Activated CD4-positive, alpha-beta T cell treated with anti-CD3 and anti-CD28 coated beads, Interleukin-2, Interleukin-4, amounts not matched to agents 100 ng/mL and 50 ng/mL, durations not matched to agents 16 hours and 8 hours (primary cell): ENCODE data around the gene MTRR.
A peak's percentile ranks its signal among the peaks of the same experiment; 100 is the strongest.

Experiments
- DNase-seq: peaks from one replicate; pipeline ENCODE4 v3.0.0-alpha.2; 2020; ENCODE audit warnings: low spot score

MTRR gene

GRCh38 chr5:7868773-7869473 is at the start of gene MTRR, which contains the start of gene FASTKD3:
Gene MTRR (plus strand): TSS chr5:7869148. CDS start chr5:7870795, 1,647 bp downstream.
Gene FASTKD3 (minus strand): TSS chr5:7869031. CDS start chr5:7868083, 948 bp downstream.
- peak; percentile 94 for DNase-seq

- DNase-seq = no peak
Observed at GRCh38 chr5:7822449-7822848, 46.5 kb upstream of the MTRR start.

- no peak for DNase-seq
Observed at GRCh38 chr5:7823594-7823993, 45.4 kb upstream of the MTRR start.

- DNase-seq = no peak
Observed at GRCh38 chr5:7824995-7825394, 44.0 kb upstream of the MTRR start.

GRCh38 chr5:7825630-7826029 is 43.3 kb upstream of the MTRR start:
- no peak for DNase-seq

GRCh38 chr5:7827610-7828009 is 41.3 kb upstream of the MTRR start:
- DNase-seq = no peak

GRCh38 chr5:7828269-7828668 is 40.7 kb upstream of the MTRR start:
- DNase-seq = no peak

- no peak for DNase-seq
Observed at GRCh38 chr5:7834982-7835381, 34.0 kb upstream of the MTRR start.

- no peak for DNase-seq
Observed at GRCh38 chr5:7837403-7837802, 31.5 kb upstream of the MTRR start.

GRCh38 chr5:7842531-7842930 is 26.4 kb upstream of the MTRR start:
- no peak for DNase-seq

- no peak for DNase-seq
Observed at GRCh38 chr5:7844901-7845300, 24.0 kb upstream of the MTRR start.

GRCh38 chr5:7845557-7845956 is 23.4 kb upstream of the MTRR start:
- DNase-seq = no peak

GRCh38 chr5:7846327-7846726 is 22.6 kb upstream of the MTRR start:
- DNase-seq = no peak

- no peak for DNase-seq
Observed at GRCh38 chr5:7848296-7848695, 20.7 kb upstream of the MTRR start.

- no peak for DNase-seq
Observed at GRCh38 chr5:7849681-7850394, 19.1 kb upstream of the MTRR start.

GRCh38 chr5:7850395-7851239 is 18.3 kb upstream of the MTRR start, which contains the start of gene CFAP90:
Gene CFAP90 (minus strand): TSS chr5:7851133. CDS start chr5:7851021, 112 bp downstream.
- no peak for DNase-seq

- no peak for DNase-seq
Observed at GRCh38 chr5:7851240-7851592, 17.7 kb upstream of the MTRR start.

GRCh38 chr5:7851617-7852289 is 17.2 kb upstream of the MTRR start:
- no peak for DNase-seq

GRCh38 chr5:7852542-7852941 is 16.4 kb upstream of the MTRR start:
- no peak for DNase-seq

GRCh38 chr5:7852988-7853387 is 16.0 kb upstream of the MTRR start:
- DNase-seq = no peak

GRCh38 chr5:7855611-7856010 is 13.3 kb upstream of the MTRR start:
- DNase-seq = no peak

GRCh38 chr5:7856855-7857254 is 12.1 kb upstream of the MTRR start:
- DNase-seq = peak; percentile 71
